PC-3 (cell line): Measurements from ENCODE around the gene KLF11.

ENCODE experiments used
- CTCF ChIP-seq: fragments of 300-600 bp; sonication (generic); conservative IDR thresholded peaks from 2 replicates; pipeline ENCODE4 v1.5.1; 2017; ENCODE audit warnings: antibody characterized with exemption, low read depth, mild to moderate bottlenecking, low read length
- EZH2 ChIP-seq: fragments of 300-600 bp; sonication (generic); IDR thresholded peaks from one replicate; pipeline ENCODE4 v1.6.1; 2017; ENCODE audit warnings: antibody characterized with exemption, mild to moderate bottlenecking, low read length; ENCODE audit not compliant: unreplicated experiment
- EZH2phosphoT487 ChIP-seq: fragments of 300-600 bp; sonication (generic); IDR thresholded peaks from 2 replicates; pipeline ENCODE4 v1.6.1; 2018; ENCODE audit warnings: mild to moderate bottlenecking, antibody characterized with exemption, low read length, borderline replicate concordance

GRCh38 chr2:10075571-10076209, 32.3 kb downstream of the KLF11 start:
- TF ChIP-seq CTCF (no peak), EZH2 (no peak), EZH2phosphoT487 (no peak)
